ENCODE results near the gene CPVL. TPM values are rescaled to one million over a fixed set of nuclear protein-coding genes. Genes with fewer than 3 reads are reported as not detected.

Gene CPVL
- total RNA-seq, 2 donors from 2014 or later, result 2.7 to 11.8 TPM

DNA sequence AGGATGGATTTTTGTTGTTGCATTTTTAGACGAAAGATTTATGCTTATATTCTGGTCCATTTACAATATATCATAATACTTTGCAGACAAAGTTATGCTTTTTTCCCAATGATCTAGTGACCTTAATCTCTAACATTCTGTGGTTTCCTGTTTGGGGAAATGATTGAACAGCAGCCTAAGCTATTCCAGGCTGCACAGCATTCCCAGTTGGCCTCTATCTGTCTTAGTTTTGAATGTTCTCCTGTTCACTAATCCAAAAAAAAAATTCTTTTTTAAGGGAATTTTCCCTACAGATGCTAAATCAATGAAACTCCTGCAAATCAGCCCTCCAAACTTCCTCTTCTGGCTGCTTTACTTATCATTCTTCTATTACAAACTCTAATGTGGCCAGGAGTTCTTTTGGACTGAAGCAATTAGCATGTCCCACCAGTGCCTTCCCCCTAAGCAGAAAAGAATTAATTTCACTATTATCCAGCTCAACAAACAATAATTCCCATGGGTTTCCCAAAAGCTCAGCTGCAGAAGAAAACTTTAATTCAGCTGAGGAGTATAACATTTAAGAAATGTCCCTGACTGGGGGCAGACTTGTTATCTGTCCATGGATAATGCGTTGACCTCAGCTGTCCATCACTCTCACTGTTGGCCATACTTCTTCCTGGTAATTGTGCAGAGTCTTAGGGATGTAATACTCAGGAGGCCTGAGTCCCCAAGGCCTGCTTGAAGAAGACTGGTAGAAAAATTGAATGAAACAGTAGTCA, 106.3 kb downstream of the CPVL start:
- Histone ChIP-seq H3K9me3 (no peaks in the 10 kb centered on the region), H3K4me1 (peaks cover 0 to 22% of the 10 kb centered on the region in 2 donors), H3K27me3 (no peaks in the 10 kb centered on the region), H3K27ac (no peak overlapping the region), H3K4me3 (no peak overlapping the region), H3K36me3 (no peaks in the 10 kb centered on the region)
- TF ChIP-seq, protein P1, sequence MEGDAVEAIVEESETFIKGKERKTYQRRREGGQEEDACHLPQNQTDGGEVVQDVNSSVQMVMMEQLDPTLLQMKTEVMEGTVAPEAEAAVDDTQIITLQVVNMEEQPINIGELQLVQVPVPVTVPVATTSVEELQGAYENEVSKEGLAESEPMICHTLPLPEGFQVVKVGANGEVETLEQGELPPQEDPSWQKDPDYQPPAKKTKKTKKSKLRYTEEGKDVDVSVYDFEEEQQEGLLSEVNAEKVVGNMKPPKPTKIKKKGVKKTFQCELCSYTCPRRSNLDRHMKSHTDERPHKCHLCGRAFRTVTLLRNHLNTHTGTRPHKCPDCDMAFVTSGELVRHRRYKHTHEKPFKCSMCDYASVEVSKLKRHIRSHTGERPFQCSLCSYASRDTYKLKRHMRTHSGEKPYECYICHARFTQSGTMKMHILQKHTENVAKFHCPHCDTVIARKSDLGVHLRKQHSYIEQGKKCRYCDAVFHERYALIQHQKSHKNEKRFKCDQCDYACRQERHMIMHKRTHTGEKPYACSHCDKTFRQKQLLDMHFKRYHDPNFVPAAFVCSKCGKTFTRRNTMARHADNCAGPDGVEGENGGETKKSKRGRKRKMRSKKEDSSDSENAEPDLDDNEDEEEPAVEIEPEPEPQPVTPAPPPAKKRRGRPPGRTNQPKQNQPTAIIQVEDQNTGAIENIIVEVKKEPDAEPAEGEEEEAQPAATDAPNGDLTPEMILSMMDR (IDR thresholded peaks at IDR 0.05), result no peak
- no peak for DNase-seq (ENCODE audit: low spot score)

DNA sequence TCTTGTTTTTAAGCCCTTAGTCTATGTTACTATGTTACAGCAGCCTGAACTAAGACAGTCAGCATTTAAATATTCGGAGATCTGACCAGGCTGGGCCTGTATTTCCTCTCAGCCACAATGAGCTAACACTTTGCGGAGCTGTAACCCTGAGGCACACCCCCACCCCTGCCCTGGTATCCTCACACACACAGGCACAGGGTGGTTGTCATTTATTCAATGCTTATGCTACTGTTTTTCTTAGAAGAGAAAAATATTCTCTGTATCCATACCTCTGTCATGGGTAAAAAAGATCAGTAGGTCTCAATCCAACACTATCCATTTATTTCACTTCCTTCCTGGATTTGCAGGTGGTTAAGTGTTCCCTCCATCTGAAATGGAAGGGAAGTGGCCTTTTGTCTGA, 107.9 kb downstream of the CPVL start:
- H3K36me3 ChIP-seq, result no peaks in the 10 kb centered on the region
- TF ChIP-seq, protein P1 (IDR thresholded peaks at IDR 0.05), result no peak
- no peak for DNase-seq (ENCODE audit: low spot score)
- H3K27ac ChIP-seq, result no peak overlapping the region
- no peaks in the 10 kb centered on the region for H3K27me3 ChIP-seq
- no peak overlapping the region for H3K4me3 ChIP-seq
- H3K4me1 ChIP-seq, result peaks cover 0 to 31% of the 10 kb centered on the region in 2 donors
- no peaks in the 10 kb centered on the region for H3K9me3 ChIP-seq

DNA sequence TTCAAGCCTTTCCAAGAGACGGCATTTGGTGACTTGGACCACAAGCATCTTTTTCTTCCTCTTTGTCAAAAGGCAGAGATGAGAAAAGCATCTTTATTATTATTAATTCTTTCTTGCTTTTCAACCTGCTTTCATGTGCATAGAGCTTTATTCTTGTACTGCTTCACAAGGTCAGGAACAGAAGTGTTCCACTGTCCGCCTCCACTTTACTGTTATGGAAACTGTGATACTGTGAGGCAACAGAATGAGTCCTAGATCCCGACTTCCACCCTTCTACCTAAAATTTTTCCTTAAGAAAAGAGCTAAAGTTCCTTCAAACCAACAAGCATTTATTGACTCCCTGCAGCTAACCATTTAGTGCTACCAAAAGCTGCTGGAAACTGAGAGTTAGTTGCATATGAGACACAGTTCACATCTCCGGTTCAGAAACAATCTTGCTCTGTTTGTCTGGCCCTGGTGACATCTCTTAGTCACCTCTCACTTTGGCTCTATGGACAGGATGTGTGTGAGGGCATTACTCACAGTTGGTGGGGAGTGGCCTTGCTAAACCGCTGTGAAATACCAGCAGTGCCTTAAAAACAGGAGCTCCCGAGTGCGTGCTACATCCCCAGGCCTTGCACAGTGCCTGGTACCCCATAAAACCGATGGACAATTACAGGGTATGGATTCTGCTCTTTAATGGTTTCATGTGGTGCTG, 111.1 kb downstream of the CPVL start:
- H3K9me3 ChIP-seq, result no peaks in the 10 kb centered on the region
- no peaks in the 10 kb centered on the region for H3K36me3 ChIP-seq
- H3K4me3 ChIP-seq, result no peak overlapping the region
- H3K27ac ChIP-seq, result peak overlapping the region in 1 of 2 donors; percentile 0
- peaks cover 0 to 30% of the 10 kb centered on the region in 2 donors for H3K4me1 ChIP-seq
- DNase-seq (ENCODE audit: low spot score), result no peak
- TF ChIP-seq, protein P1 (IDR thresholded peaks at IDR 0.05), result no peak
- no peaks in the 10 kb centered on the region for H3K27me3 ChIP-seq

DNA sequence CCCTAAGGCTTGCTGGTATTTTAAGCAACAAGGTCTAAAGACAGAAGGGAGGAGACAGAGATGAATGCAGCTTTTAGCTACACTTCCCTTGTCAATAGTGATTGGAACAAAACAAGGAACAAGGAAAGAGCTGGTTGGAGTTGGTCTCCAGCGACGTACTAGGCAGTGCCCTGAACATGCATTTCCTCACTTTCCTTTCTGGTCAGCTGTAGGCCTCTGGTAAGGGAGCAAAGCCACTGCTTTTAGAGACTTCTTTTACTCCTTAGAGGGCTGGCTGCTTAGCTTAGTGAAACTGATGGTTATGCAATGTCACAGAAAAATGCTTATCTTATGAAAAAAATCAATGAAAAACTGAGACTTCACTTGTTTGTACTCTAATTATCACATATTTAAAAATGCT, 112.8 kb downstream of the CPVL start:
- TF ChIP-seq, protein P1 (IDR thresholded peaks at IDR 0.05), result no peak
- Histone ChIP-seq H3K27ac (peak overlapping the region in 1 of 2 donors; percentile 25), H3K4me1 (peaks cover 0 to 22% of the 10 kb centered on the region in 2 donors), H3K4me3 (no peak overlapping the region), H3K9me3 (no peaks in the 10 kb centered on the region), H3K36me3 (no peaks in the 10 kb centered on the region), H3K27me3 (no peaks in the 10 kb centered on the region)
- DNase-seq (ENCODE audit: low spot score), result no peak

DNA sequence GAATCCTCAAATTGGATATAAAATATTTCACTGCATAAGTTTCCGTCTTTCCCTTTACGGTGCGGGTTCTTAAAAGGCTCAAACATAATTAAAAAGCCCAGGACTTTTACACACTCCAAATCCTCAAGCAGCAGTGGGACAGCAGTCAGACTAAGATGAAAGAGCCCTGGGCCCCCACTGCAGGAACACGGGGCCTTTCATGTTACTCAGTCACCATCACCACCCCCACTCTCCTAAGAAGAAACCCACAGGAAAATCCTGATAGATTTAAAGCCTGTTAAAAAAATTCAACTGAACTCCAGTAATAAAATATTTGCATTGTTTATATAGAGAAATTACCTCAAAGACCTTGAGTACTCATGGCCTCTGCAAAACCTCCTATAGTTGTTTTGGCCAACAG, 114.2 kb downstream of the CPVL start:
- H3K27me3 ChIP-seq, result no peaks in the 10 kb centered on the region
- peaks cover 0 to 22% of the 10 kb centered on the region in 2 donors for H3K4me1 ChIP-seq
- no peak overlapping the region for H3K4me3 ChIP-seq
- no peak for DNase-seq (ENCODE audit: low spot score)
- no peaks in the 10 kb centered on the region for H3K36me3 ChIP-seq
- H3K27ac ChIP-seq, result no peak overlapping the region
- H3K9me3 ChIP-seq, result peaks cover 0 to 8% of the 10 kb centered on the region in 2 donors
- TF ChIP-seq, protein P1 (IDR thresholded peaks at IDR 0.05), result no peak

Measured in right atrium auricular region (tissue), 2 donors.